Measurements from ENCODE around the gene CYP4F2.
"Not testable (repeated sequence)": the region's sequence is repeated elsewhere in the genome, so short reads cannot be mapped to it uniquely, and the experiment has no call there.

DNA sequence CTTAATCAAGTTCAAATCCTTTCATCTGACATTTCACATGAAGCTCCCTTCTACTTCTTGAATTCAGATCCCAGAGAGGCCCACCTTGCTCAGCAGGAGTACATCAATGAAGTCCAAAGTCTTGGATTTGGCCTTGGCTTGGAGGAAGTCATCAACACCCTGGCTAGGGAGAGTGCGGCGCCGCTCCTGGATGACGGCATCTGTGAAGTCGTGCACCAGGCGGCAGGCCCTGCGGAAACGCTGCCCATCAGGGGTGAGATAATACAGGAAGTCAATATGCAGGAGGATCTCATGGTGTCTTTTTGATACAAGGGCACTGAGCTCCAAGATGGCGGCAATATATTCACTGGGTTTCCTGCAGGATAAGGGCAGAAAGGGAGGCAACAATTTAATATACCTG lies 8.5 kb downstream of the CYP4F2 start:
- TF ChIP-seq, protein P1, sequence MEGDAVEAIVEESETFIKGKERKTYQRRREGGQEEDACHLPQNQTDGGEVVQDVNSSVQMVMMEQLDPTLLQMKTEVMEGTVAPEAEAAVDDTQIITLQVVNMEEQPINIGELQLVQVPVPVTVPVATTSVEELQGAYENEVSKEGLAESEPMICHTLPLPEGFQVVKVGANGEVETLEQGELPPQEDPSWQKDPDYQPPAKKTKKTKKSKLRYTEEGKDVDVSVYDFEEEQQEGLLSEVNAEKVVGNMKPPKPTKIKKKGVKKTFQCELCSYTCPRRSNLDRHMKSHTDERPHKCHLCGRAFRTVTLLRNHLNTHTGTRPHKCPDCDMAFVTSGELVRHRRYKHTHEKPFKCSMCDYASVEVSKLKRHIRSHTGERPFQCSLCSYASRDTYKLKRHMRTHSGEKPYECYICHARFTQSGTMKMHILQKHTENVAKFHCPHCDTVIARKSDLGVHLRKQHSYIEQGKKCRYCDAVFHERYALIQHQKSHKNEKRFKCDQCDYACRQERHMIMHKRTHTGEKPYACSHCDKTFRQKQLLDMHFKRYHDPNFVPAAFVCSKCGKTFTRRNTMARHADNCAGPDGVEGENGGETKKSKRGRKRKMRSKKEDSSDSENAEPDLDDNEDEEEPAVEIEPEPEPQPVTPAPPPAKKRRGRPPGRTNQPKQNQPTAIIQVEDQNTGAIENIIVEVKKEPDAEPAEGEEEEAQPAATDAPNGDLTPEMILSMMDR (IDR thresholded peaks at IDR 0.05 in 8 of 11, conservative IDR thresholded peaks at IDR 0.05 in 3 of 11): not testable (repeated sequence)
- not testable (repeated sequence) for TF ChIP-seq POLR2A, POLR2AphosphoS5 (IDR thresholded peaks at IDR 0.05)
